SJCRH30 (cell line): ENCODE data around the gene ANKEF1. TPM values are rescaled to one million over a fixed set of nuclear protein-coding genes. Genes with fewer than 3 reads are reported as not detected.
A peak's percentile ranks its signal among the peaks of the same experiment; 100 is the strongest.

ENCODE experiments used
- DNase-seq, 2 experiments: peaks; one replicate each; pipeline ENCODE4 v3.0.0-alpha.2; 2015 to 2020
- H3K27ac ChIP-seq: fragments of 250-450 bp; sonication (Bioruptor Pico); 2 replicates; pipeline ENCODE4 v1.5.1; 2020; ENCODE audit warnings: mild to moderate bottlenecking, moderate library complexity
- H3K27me3 ChIP-seq: fragments of 250-450 bp; sonication (Bioruptor Pico); 2 replicates; pipeline ENCODE4 v1.5.1; 2020; ENCODE audit warnings: mild to moderate bottlenecking, moderate library complexity
- H3K36me3 ChIP-seq: fragments of 250-450 bp; sonication (Bioruptor Pico); 2 replicates; pipeline ENCODE4 v1.5.1; 2020; ENCODE audit warnings: mild to moderate bottlenecking, moderate library complexity
- H3K4me1 ChIP-seq: fragments of 250-450 bp; sonication (Bioruptor Pico); 2 replicates; pipeline ENCODE4 v1.5.1; 2020; ENCODE audit warnings: mild to moderate bottlenecking, moderate library complexity
- H3K4me3 ChIP-seq: fragments of 250-450 bp; sonication (Bioruptor Pico); 2 replicates; pipeline ENCODE4 v1.5.1; 2020; ENCODE audit warnings: mild to moderate bottlenecking, moderate library complexity
- H3K9me3 ChIP-seq: fragments of 250-450 bp; sonication (Bioruptor Pico); replicated peaks from 2 replicates; pipeline ENCODE4 v1.5.1; 2020; ENCODE audit warnings: mild to moderate bottlenecking, moderate library complexity
- total RNA-seq: library from RNA; depleted of rRNA; stranded (reverse); fragments of >200 nt; shearing (Covaris generic); gene quantifications from 2 replicates; pipeline ENCODE4 v1.2.3, GENCODE V29; 2014

The ANKEF1 gene
- total RNA-seq, 1 experiment from 2014 or later, result not detected

DNA sequence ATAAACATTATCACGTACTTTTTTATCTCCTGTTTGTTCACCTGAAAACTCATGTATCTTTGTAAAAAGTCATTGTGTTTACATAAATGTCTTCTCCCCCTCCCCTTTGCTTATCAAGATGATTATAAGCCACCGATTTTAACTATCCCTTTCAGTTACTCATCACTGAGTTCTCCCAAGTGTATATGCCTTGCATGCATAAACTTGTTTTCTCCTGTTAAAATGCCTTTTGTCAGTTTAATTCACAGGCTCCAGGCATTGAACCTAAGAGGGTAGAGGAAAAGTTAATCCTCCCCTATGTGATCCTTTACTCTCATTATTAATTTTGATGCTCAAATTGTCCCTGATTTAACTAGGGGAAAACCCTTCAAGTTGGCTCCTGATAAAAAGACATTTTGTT, 24.2 kb downstream of the ANKEF1 start:
- Histone ChIP-seq H3K36me3 (no peaks in the 10 kb centered on the region), H3K4me3 (no peak overlapping the region), H3K4me1 (no peaks in the 10 kb centered on the region), H3K27ac (no peak overlapping the region), H3K27me3 (0 out of 2 replicates have a peak, but pooled peaks cover 7% of the 10 kb centered on the region), H3K9me3 (no peaks in the 10 kb centered on the region)
- no peak for DNase-seq

- no peak overlapping the region for H3K4me3 ChIP-seq
- H3K9me3 ChIP-seq, result no peaks in the 10 kb centered on the region
- H3K36me3 ChIP-seq, result no peaks in the 10 kb centered on the region
- DNase-seq, result peak; percentile 61 to 76
- H3K27me3 ChIP-seq, result 0 out of 2 replicates have a peak, but pooled peaks cover 3% of the 10 kb centered on the region
- no peak overlapping the region for H3K27ac ChIP-seq
- H3K4me1 ChIP-seq, result no peaks in the 10 kb centered on the region
Observed at GRCh38 chr20:10060226-10060625, 25.4 kb downstream of the ANKEF1 start.

DNA sequence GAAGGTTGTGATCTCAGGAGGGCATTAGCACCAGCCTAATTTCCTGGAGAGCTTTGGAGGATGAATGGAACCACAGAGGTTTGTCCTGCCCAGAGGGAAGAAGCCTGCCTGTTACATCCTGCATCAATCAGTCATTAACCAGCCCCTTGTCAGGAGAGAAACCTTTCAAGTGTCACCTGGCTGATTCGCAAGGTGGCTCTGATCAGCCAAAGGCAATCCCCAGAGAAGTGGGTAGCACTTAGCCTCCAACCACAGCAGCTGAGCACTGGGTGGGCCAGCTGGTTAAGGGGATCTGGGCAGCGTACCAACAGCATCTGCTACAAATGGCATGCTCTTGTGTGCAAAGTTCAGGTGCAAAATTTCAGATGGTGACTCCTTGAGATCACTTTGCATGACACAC, 26.9 kb downstream of the ANKEF1 start:
- Histone ChIP-seq H3K27me3 (0 out of 2 replicates have a peak, but pooled peaks cover 3% of the 10 kb centered on the region), H3K9me3 (no peaks in the 10 kb centered on the region), H3K4me3 (no peak overlapping the region), H3K27ac (no peak overlapping the region), H3K36me3 (no peaks in the 10 kb centered on the region), H3K4me1 (no peaks in the 10 kb centered on the region)
- peak in 1 of 2 experiments; percentile 9 for DNase-seq

DNA sequence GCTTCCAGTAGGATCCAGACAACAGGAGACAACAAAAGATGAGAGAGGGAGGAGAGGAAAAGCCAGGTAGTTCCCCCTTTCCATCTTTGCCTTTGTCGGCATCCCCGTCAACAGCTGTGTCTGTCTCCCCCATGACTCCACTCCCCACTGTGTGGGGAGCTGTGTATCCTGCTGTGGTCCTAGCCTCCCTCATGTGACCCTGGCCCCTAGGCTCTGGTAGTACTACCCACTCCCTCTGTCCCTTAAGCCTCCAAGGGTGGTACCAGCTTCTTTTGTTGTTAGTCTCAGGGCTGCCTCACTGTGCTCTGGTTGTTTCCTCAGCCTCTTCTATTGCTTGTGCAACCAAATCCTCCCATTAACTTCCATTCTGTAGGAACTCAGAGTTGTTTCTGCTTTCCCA, 28.7 kb downstream of the ANKEF1 start:
- Histone ChIP-seq H3K4me3 (no peak overlapping the region), H3K9me3 (no peaks in the 10 kb centered on the region), H3K27ac (no peak overlapping the region), H3K4me1 (no peaks in the 10 kb centered on the region), H3K27me3 (0 out of 2 replicates have a peak, but pooled peaks cover 3% of the 10 kb centered on the region), H3K36me3 (no peaks in the 10 kb centered on the region)
- no peak for DNase-seq

DNA sequence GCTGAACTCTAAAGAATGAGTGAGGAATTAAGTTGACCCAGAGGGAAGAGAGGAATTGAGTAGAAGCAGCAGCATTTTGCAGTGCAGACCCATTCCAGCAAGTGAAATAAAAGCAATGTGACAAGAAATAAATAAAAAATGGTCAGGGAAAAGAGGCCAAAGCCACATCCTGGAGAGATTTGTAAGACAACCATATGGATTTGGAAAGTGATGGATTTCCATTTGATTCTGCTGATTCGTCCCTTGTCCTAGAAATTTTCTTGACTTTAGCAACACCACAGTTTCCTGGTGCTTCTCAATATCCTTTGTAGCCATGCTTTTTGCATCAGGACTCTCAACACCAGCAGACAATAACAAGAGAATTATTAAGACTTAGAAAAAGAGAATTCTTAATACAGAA, 29.8 kb downstream of the ANKEF1 start:
- no peaks in the 10 kb centered on the region for H3K36me3 ChIP-seq
- H3K9me3 ChIP-seq, result no peaks in the 10 kb centered on the region
- no peaks in the 10 kb centered on the region for H3K4me1 ChIP-seq
- DNase-seq, result no peak
- H3K27ac ChIP-seq, result no peak overlapping the region
- H3K27me3 ChIP-seq, result 0 out of 2 replicates have a peak, but pooled peaks cover 3% of the 10 kb centered on the region
- no peak overlapping the region for H3K4me3 ChIP-seq

DNA sequence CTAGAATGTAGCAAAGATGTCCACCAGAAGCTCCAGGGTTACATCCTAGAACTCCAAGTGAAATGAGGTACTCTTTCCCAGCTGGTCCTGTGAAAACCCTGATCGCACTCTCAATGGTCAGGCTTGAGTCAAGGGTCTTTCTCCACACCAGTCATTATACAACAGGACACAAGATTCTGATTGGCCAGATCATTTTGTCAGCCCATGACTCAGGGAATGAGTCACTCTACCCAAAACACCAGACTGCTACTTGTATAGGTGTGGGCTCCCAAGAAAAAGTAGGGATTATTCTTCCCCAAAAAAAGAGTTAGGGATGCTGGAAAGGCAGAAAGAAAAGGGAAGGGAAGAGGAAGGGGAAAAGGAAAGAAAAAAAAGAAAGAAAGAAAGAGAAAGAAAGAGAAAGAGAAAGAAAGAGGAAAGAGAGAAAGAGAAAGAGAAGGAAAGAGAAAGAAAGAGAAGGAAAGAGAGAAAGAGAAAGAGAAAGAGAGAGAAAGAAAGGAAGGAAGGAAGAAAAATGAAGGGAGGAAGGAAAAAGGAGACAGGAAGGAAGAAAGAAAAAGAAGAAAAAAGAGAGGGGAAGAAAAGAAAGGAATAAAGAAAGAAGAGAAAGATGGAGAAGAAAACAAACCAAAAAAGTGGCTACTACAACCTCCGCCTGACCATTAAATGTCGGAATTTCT, 30.5 kb downstream of the ANKEF1 start:
- DNase-seq, result no peak
- H3K4me1 ChIP-seq, result no peaks in the 10 kb centered on the region
- no peaks in the 10 kb centered on the region for H3K9me3 ChIP-seq

GRCh38 chr20:10067321-10067720, 32.5 kb downstream of the ANKEF1 start:
- no peak for DNase-seq
- Histone ChIP-seq H3K4me1 (no peaks in the 10 kb centered on the region), H3K4me3 (no peak overlapping the region), H3K36me3 (no peaks in the 10 kb centered on the region), H3K27me3 (0 out of 2 replicates have a peak, but pooled peaks cover 3% of the 10 kb centered on the region), H3K27ac (no peak overlapping the region), H3K9me3 (no peaks in the 10 kb centered on the region)

More for the DNA sequence above, 30.5 kb downstream of the ANKEF1 start:
- Histone ChIP-seq H3K27ac (no peak overlapping the region), H3K36me3 (no peaks in the 10 kb centered on the region), H3K27me3 (0 out of 2 replicates have a peak, but pooled peaks cover 3% of the 10 kb centered on the region), H3K4me3 (no peak overlapping the region)

GRCh38 chr20:10074513-10074912, 39.7 kb downstream of the ANKEF1 start:
- no peaks in the 10 kb centered on the region for H3K27me3 ChIP-seq
- H3K27ac ChIP-seq, result no peak overlapping the region
- H3K36me3 ChIP-seq, result no peaks in the 10 kb centered on the region
- H3K4me3 ChIP-seq, result no peak overlapping the region
- H3K9me3 ChIP-seq, result no peaks in the 10 kb centered on the region
- H3K4me1 ChIP-seq, result no peaks in the 10 kb centered on the region
- no peak for DNase-seq

GRCh38 chr20:10075606-10076005, 40.8 kb downstream of the ANKEF1 start:
- Histone ChIP-seq H3K4me1 (no peaks in the 10 kb centered on the region), H3K9me3 (no peaks in the 10 kb centered on the region), H3K36me3 (no peaks in the 10 kb centered on the region), H3K4me3 (no peak overlapping the region), H3K27me3 (no peaks in the 10 kb centered on the region), H3K27ac (no peak overlapping the region)
- DNase-seq, result no peak

GRCh38 chr20:10076126-10077080, 41.6 kb downstream of the ANKEF1 start:
- Histone ChIP-seq H3K27ac (no peak overlapping the region), H3K4me3 (no peak overlapping the region), H3K27me3 (no peaks in the 10 kb centered on the region), H3K4me1 (no peaks in the 10 kb centered on the region), H3K9me3 (no peaks in the 10 kb centered on the region), H3K36me3 (no peaks in the 10 kb centered on the region)
- no peak for DNase-seq

- Histone ChIP-seq H3K27me3 (no peaks in the 10 kb centered on the region), H3K36me3 (no peaks in the 10 kb centered on the region), H3K4me3 (no peak overlapping the region), H3K4me1 (no peaks in the 10 kb centered on the region), H3K27ac (no peak overlapping the region), H3K9me3 (no peaks in the 10 kb centered on the region)
- DNase-seq, result no peak
Observed at GRCh38 chr20:10077081-10077471, 42.3 kb downstream of the ANKEF1 start.

- H3K27ac ChIP-seq, result no peak overlapping the region
- no peaks in the 10 kb centered on the region for H3K4me1 ChIP-seq
- DNase-seq, result no peak
- H3K36me3 ChIP-seq, result no peaks in the 10 kb centered on the region
- H3K9me3 ChIP-seq, result no peaks in the 10 kb centered on the region
- H3K27me3 ChIP-seq, result no peaks in the 10 kb centered on the region
- no peak overlapping the region for H3K4me3 ChIP-seq
Observed at GRCh38 chr20:10077886-10078285, 43.1 kb downstream of the ANKEF1 start.

DNA sequence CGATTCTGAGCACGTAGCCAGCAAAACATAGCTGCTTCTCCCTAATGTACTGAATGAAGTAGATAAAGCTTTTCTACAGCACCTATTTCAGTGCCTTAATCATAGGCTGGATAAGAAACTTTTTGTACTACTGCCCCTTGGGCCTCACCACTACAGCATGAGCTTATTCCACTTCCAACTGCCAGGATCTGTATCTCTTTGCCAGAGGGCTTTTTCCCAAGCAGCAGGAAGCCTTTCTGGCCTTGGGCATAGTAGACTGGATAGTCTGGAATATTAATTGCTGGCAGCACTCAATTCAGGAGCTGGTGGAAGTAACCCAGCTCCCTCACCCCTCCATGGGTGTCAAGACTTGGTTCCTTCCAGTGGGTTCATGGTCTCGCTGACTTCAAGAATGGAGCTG, 43.6 kb downstream of the ANKEF1 start:
- H3K36me3 ChIP-seq, result no peaks in the 10 kb centered on the region
- no peaks in the 10 kb centered on the region for H3K9me3 ChIP-seq
- H3K4me1 ChIP-seq, result no peaks in the 10 kb centered on the region
- H3K27ac ChIP-seq, result no peak overlapping the region
- no peak overlapping the region for H3K4me3 ChIP-seq
- DNase-seq, result no peak
- no peaks in the 10 kb centered on the region for H3K27me3 ChIP-seq

DNA sequence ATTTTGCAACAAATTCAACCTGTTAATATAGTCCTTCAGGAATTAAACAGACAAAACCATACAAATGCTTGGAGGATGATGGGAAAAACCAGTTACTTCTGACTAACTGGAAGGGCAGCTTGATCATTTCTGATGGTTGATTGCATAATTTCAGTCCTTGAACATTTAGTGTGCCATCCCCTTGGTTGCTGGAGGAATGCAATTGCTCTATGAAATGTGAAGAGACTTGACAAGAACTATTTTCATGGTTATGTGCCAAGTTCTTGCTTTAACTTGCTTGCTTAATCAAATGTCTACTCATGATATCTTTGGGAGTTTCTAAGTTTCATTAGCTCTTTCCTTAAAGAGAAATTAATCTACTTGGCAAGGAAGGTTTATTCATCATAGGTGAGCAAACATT, 45.2 kb downstream of the ANKEF1 start:
- H3K9me3 ChIP-seq, result no peaks in the 10 kb centered on the region
- H3K4me3 ChIP-seq, result no peak overlapping the region
- H3K27ac ChIP-seq, result no peak overlapping the region
- H3K36me3 ChIP-seq, result no peaks in the 10 kb centered on the region
- no peaks in the 10 kb centered on the region for H3K27me3 ChIP-seq
- H3K4me1 ChIP-seq, result no peaks in the 10 kb centered on the region
- DNase-seq, result no peak

- Histone ChIP-seq H3K27ac (no peak overlapping the region), H3K9me3 (no peaks in the 10 kb centered on the region), H3K4me1 (no peaks in the 10 kb centered on the region), H3K27me3 (no peaks in the 10 kb centered on the region), H3K4me3 (no peak overlapping the region), H3K36me3 (no peaks in the 10 kb centered on the region)
- no peak for DNase-seq
Observed at GRCh38 chr20:10080574-10080973, 45.8 kb downstream of the ANKEF1 start.
